B cell (primary cell): ENCODE measurements around the gene FAM117B. TPM values are rescaled to one million over a fixed set of nuclear protein-coding genes. Genes with fewer than 3 reads are reported as not detected.

ENCODE experiments used
- ATAC-seq: fragments of 200-7000 bp; cut with Tn5 transposase; one replicate; pipeline ENCODE4 v1.10.0; 2021; ENCODE audit warnings: low read depth, mild to moderate bottlenecking, moderate number of reproducible peaks, moderate library complexity
- CTCF ChIA-PET: fragments of 350-600 bp; sonication (Branson Sonifier 250); formaldehyde crosslinking; loops from one replicate; lab custom pipeline; 2021; ENCODE audit warnings: antibody characterized with exemption, inconsistent platforms; lab: Charles Lee
- POLR2A ChIA-PET: fragments of 350-600 bp; sonication (Branson Sonifier 250); formaldehyde crosslinking; loops from one replicate; lab custom pipeline; 2021; ENCODE audit warnings: antibody characterized with exemption; lab: Charles Lee
- DNase-seq: peaks from one replicate; pipeline ENCODE4 v3.0.0; 2013
- H2AFZ ChIP-seq: 2 replicates; pipeline ENCODE4 v1.6.1; 2012; ENCODE audit warnings: mild to moderate bottlenecking, low read depth, low read length; ENCODE audit not compliant: insufficient read depth, poor library complexity, severe bottlenecking
- H3K27ac ChIP-seq, 2 donors: 1 replicate in 1 of 2; 2 replicates in 1 of 2; pipeline ENCODE4 v1.5.1; 2012 to 2013; ENCODE audit warnings: low read length in 2 of 2, mild to moderate bottlenecking in 2 of 2, moderate library complexity in 1 of 2
- H3K27me3 ChIP-seq, 4 experiments: fragments of 200-600 bp in 1 of 4; sonication (generic) in 1 of 4; replicated peaks in 1 of 4; 1 replicate in 2 of 4; 2 replicates in 2 of 4; pipeline versions ENCODE4 v1.6.1 to v1.7.0; 2013 to 2016; ENCODE audit warnings: low read length in 3 of 4, mild to moderate bottlenecking in 2 of 4, mixed read lengths in 1 of 4, moderate library complexity in 1 of 4; ENCODE audit not compliant: insufficient read depth in 4 of 4, control insufficient read depth in 3 of 4; ENCODE audit errors: control extremely low read depth in 1 of 4
- H3K36me3 ChIP-seq, 2 experiments: replicated peaks in 1 of 2; 1 replicate in 1 of 2; 2 replicates in 1 of 2; pipeline versions ENCODE4 v1.6.1 to v1.7.1; 2013; ENCODE audit warnings: low read length in 1 of 2; ENCODE audit not compliant: insufficient read depth in 2 of 2, control insufficient read depth in 1 of 2; ENCODE audit errors: control extremely low read depth in 1 of 2, extremely low read depth in 1 of 2
- H3K4me1 ChIP-seq, 2 donors: fragments of 200-600 bp in 1 of 2; sonication (generic) in 1 of 2; 1 replicate in 1 of 2; 2 replicates in 1 of 2; pipeline versions ENCODE4 v1.5.1 to v1.6.1; 2013 to 2017; ENCODE audit warnings: low read length in 2 of 2; ENCODE audit not compliant: control insufficient read depth in 2 of 2, insufficient read depth in 2 of 2
- H3K4me2 ChIP-seq: replicated peaks from 2 replicates; pipeline ENCODE3; 2012; ENCODE audit warnings: mild to moderate bottlenecking, low read depth, low read length; ENCODE audit not compliant: poor library complexity, severe bottlenecking
- H3K4me3 ChIP-seq, 5 experiments: fragments of 200-600 bp in 1 of 5; sonication (generic) in 1 of 5; 1 replicate in 3 of 5; 2 replicates in 2 of 5; pipeline versions ENCODE4 v1.5.1 to v1.7.0; 2011 to 2016; ENCODE audit warnings: low read length in 4 of 5, mild to moderate bottlenecking in 4 of 5, low read depth in 2 of 5, control low read depth in 1 of 5, moderate library complexity in 1 of 5; ENCODE audit not compliant: insufficient read depth in 1 of 5; ENCODE audit errors: control extremely low read depth in 1 of 5, extremely low read depth in 1 of 5
- H3K79me2 ChIP-seq: fragments of 200-600 bp; sonication (generic); one replicate; pipeline ENCODE4 v1.6.0; 2016; ENCODE audit warnings: low read length; ENCODE audit not compliant: control insufficient read depth, insufficient read depth
- H3K9ac ChIP-seq: fragments of 200-600 bp; sonication (generic); 2 replicates; pipeline ENCODE4 v1.6.1; 2017; ENCODE audit warnings: mild to moderate bottlenecking, low read length, moderate library complexity
- H3K9me3 ChIP-seq, 3 donors: one replicate each; pipeline versions ENCODE4 v1.6.1 to v1.7.1; 2013; ENCODE audit warnings: low read length in 2 of 3; ENCODE audit not compliant: control insufficient read depth in 2 of 3, insufficient read depth in 1 of 3; ENCODE audit errors: control extremely low read depth in 1 of 3
- H4K20me1 ChIP-seq: 2 replicates; pipeline ENCODE4 v1.6.0; 2012; ENCODE audit warnings: mild to moderate bottlenecking, low read length; ENCODE audit not compliant: insufficient read depth, control insufficient read depth, poor library complexity, severe bottlenecking
- H3K27ac Mint-ChIP-seq: one replicate; pipeline ENCODE4 v1.8.0; 2021; ENCODE audit warnings: mixed read lengths
- H3K27me3 Mint-ChIP-seq: one replicate; pipeline ENCODE4 v1.8.0; 2021; ENCODE audit warnings: mixed read lengths
- H3K4me1 Mint-ChIP-seq: one replicate; pipeline ENCODE4 v1.8.0; 2021; ENCODE audit warnings: mixed read lengths
- H3K4me3 Mint-ChIP-seq: one replicate; pipeline ENCODE4 v1.8.0; 2021; ENCODE audit warnings: mixed read lengths
- H3K9me3 Mint-ChIP-seq: one replicate; pipeline ENCODE4 v1.8.0; 2022; ENCODE audit warnings: mixed read lengths; ENCODE audit not compliant: insufficient read depth
- CTCF ChIP-seq: fragments of 200-600 bp; IDR thresholded peaks from one replicate; pipeline ENCODE4 v1.8.0; 2022; ENCODE audit warnings: antibody characterized with exemption, mild to moderate bottlenecking
- EZH2 ChIP-seq: IDR thresholded peaks from 2 replicates; pipeline ENCODE4 v1.6.1; 2012; ENCODE audit warnings: borderline replicate concordance, low read depth, mild to moderate bottlenecking, moderate library complexity, low read length; ENCODE audit not compliant: insufficient read depth, poor library complexity, severe bottlenecking
- WGBS: methylation state at CpG from one replicate; pipeline ENCODE4 v1.1.5; 2013; ENCODE audit warnings: missing lambda C conversion rate; ENCODE audit not compliant: insufficient coverage; 5-methylcytosine and 5-hydroxymethylcytosine counted together
- intact Hi-C: fragments of 100-400 bp; cut with micrococcal nuclease; formaldehyde crosslinking; loops from one replicate; pipeline ENCODE4 v1.10.0; 2022
- polyA plus RNA-seq: library from polyadenylated mRNA; depleted of rRNA; stranded (reverse); fragments of >200 nt; gene quantifications from 2 replicates; pipeline ENCODE4 v1.2.3, GENCODE V29; 2012
- total RNA-seq, 2 donors: library from RNA; stranded (reverse); fragments of 120-200 nt in 1 of 2; gene quantifications; 1 replicate in 1 of 2; 2 replicates in 1 of 2; pipeline versions ENCODE4 v1.2.3 to v1.2.4, GENCODE V29; 2013 to 2022

FAM117B gene
- total and polyA plus RNA-seq, 2 donors (not counting 1 experiment from before 2014, with no cell fraction given) = 11.5 to 50.1 TPM

- H3K27ac ChIP-seq = peak overlapping the region; percentile 19 to 70
- H3K9me3 Mint-ChIP-seq = no peaks in the 10 kb centered on the region
- H3K79me2 ChIP-seq = peaks cover 94% of the 10 kb centered on the region
- peaks cover 43% of the 10 kb centered on the region for H3K4me1 Mint-ChIP-seq
- no peaks in the 10 kb centered on the region for H3K27me3 Mint-ChIP-seq
- peak overlapping the region; percentile 64 for H3K27ac Mint-ChIP-seq
- H3K36me3 ChIP-seq = peaks cover 0 to 16% of the 10 kb centered on the region in 2 experiments
- H3K9me3 ChIP-seq = no peaks in the 10 kb centered on the region
- no peaks in the 10 kb centered on the region for H3K27me3 ChIP-seq
- no peak overlapping the region for H3K4me3 ChIP-seq
- intact Hi-C loops = loop anchor here (1.0 to 5.0 kb wide), 3 partner anchors 33 to 128 kb away; no protein-coding TSS in a partner anchor
- peaks cover 35% of the 10 kb centered on the region for H4K20me1 ChIP-seq
- no peak overlapping the region for H3K4me3 Mint-ChIP-seq
- peak overlapping the region; percentile 13 for H3K4me2 ChIP-seq
- ChIA-PET CTCF (interaction anchor here (0.6 to 2.9 kb wide), 22 partner anchors 9 to 366 kb away, joined by 3 to 41 read pairs (median 4); partner anchors contain the start of gene FAM117B), POLR2A (interaction anchor here (0.6 to 1.0 kb wide), 4 partner anchors 34 to 385 kb away, joined by 3 to 11 read pairs (median 4); partner anchors contain the start of gene FAM117B)
- DNase-seq = peak; percentile 33
- WGBS = 100% methylated on average over 1 of the region's 4 CpGs
- no peak for ATAC-seq
- H3K9ac ChIP-seq = no peak overlapping the region
- H3K4me1 ChIP-seq = peaks cover 13 to 17% of the 10 kb centered on the region in 2 donors
- TF ChIP-seq CTCF (no peak), EZH2 (no peak)
- H2AFZ ChIP-seq = no peak overlapping the region
These were observed 65.5 kb downstream of the FAM117B start for GRCh38 chr2:202700075-202700901.
